ENCODE results near the gene DNPEP.

The DNPEP gene

GRCh38 chr2:219434718-219435525 lies 47.2 kb upstream of the DNPEP start, which contains the start of gene SPEG:
Gene SPEG (plus strand): TSS chr2:219434843. CDS start chr2:219434978, 135 bp downstream.
- Histone ChIP-seq H2AFZ (ENCODE audit: low read depth) (no peak within 1 kb of the TSS), H3K27ac (no peak within 1 kb of the TSS), H3K9ac (no peak within 1 kb of the TSS), H3K4me1 (ENCODE audit: low read depth, poor library complexity, severe bottlenecking) (no peaks in the 10 kb centered on the region), H3K36me3 (ENCODE audit: insufficient read depth) (no peaks in the 10 kb centered on the region), H3K4me3 (IDR thresholded peaks at IDR 0.05; ENCODE audit: insufficient read depth, low read depth, low read length) (no peak within 1 kb of the TSS), H3K79me2 (ENCODE audit: insufficient read depth, low read depth) (no peaks in the 10 kb centered on the region), H3K4me2 (no peak within 1 kb of the TSS), H3K27me3 (ENCODE audit: insufficient read depth, low read depth) (peaks cover 3% of the 10 kb centered on the region; the same call in 1 of the 2 replicates), H4K20me1 (ENCODE audit: insufficient read depth) (no peaks in the 10 kb centered on the region)
- TF ChIP-seq CTCF (conservative IDR thresholded peaks at IDR 0.05; ENCODE audit: low read depth, low read length): no peak

GRCh38 chr2:219434468-219434717 lies 46.7 kb upstream of the DNPEP start:
- H3K79me2 ChIP-seq (ENCODE audit: insufficient read depth, low read depth): no peaks in the 10 kb centered on the region
- H2AFZ ChIP-seq (ENCODE audit: low read depth): no peak overlapping the region
- no peaks in the 10 kb centered on the region for H4K20me1 ChIP-seq (ENCODE audit: insufficient read depth)
- no peak for TF ChIP-seq CTCF (conservative IDR thresholded peaks at IDR 0.05; ENCODE audit: low read depth, low read length)
- peaks cover 3% of the 10 kb centered on the region; the same call in 1 of the 2 replicates for H3K27me3 ChIP-seq (ENCODE audit: insufficient read depth, low read depth)
- H3K36me3 ChIP-seq (ENCODE audit: insufficient read depth): no peaks in the 10 kb centered on the region
- no peak overlapping the region for H3K4me3 ChIP-seq (IDR thresholded peaks at IDR 0.05; ENCODE audit: insufficient read depth, low read depth, low read length)
- H3K9ac ChIP-seq: no peak overlapping the region
- no peak overlapping the region for H3K4me2 ChIP-seq
- H3K4me1 ChIP-seq (ENCODE audit: low read depth, poor library complexity, severe bottlenecking): no peaks in the 10 kb centered on the region
- H3K27ac ChIP-seq: no peak overlapping the region

- H3K4me3 ChIP-seq (IDR thresholded peaks at IDR 0.05; ENCODE audit: insufficient read depth, low read depth, low read length): no peak overlapping the region
- no peak overlapping the region for H3K9ac ChIP-seq
- no peaks in the 10 kb centered on the region; the same call in 1 of the 2 replicates for H3K27me3 ChIP-seq (ENCODE audit: insufficient read depth, low read depth)
- no peak overlapping the region for H2AFZ ChIP-seq (ENCODE audit: low read depth)
- TF ChIP-seq CTCF (conservative IDR thresholded peaks at IDR 0.05; ENCODE audit: low read depth, low read length): 0 out of 2 replicates have a peak, but pooled peaks have one; percentile 37
- H4K20me1 ChIP-seq (ENCODE audit: insufficient read depth): no peaks in the 10 kb centered on the region
- no peak overlapping the region for H3K27ac ChIP-seq
- H3K4me2 ChIP-seq: no peak overlapping the region
- H3K79me2 ChIP-seq (ENCODE audit: insufficient read depth, low read depth): no peaks in the 10 kb centered on the region
- no peaks in the 10 kb centered on the region for H3K4me1 ChIP-seq (ENCODE audit: low read depth, poor library complexity, severe bottlenecking)
- H3K36me3 ChIP-seq (ENCODE audit: insufficient read depth): no peaks in the 10 kb centered on the region
These were observed 46.2 kb upstream of the DNPEP start for GRCh38 chr2:219433666-219434467.

GRCh38 chr2:219430633-219431615 lies 43.2 kb upstream of the DNPEP start:
- no peak overlapping the region for H3K27ac ChIP-seq
- no peak overlapping the region for H2AFZ ChIP-seq (ENCODE audit: low read depth)
- no peak overlapping the region for H3K4me2 ChIP-seq
- H3K36me3 ChIP-seq (ENCODE audit: insufficient read depth): no peaks in the 10 kb centered on the region
- H3K9ac ChIP-seq: no peak overlapping the region
- H3K27me3 ChIP-seq (ENCODE audit: insufficient read depth, low read depth): no peaks in the 10 kb centered on the region; the same call in 1 of the 2 replicates
- no peak for TF ChIP-seq CTCF (conservative IDR thresholded peaks at IDR 0.05; ENCODE audit: low read depth, low read length)
- no peaks in the 10 kb centered on the region for H4K20me1 ChIP-seq (ENCODE audit: insufficient read depth)
- H3K4me3 ChIP-seq (IDR thresholded peaks at IDR 0.05; ENCODE audit: insufficient read depth, low read depth, low read length): no peak overlapping the region
- no peaks in the 10 kb centered on the region for H3K4me1 ChIP-seq (ENCODE audit: low read depth, poor library complexity, severe bottlenecking)
- no peaks in the 10 kb centered on the region for H3K79me2 ChIP-seq (ENCODE audit: insufficient read depth, low read depth)

All from KMS-11 (cell line).